GM23248 (cell line): ENCODE measurements around the gene ASXL2.

Experiments
- EZH2 ChIP-seq: fragments of 200-600 bp; sonication (generic); IDR thresholded peaks from 2 replicates; pipeline ENCODE4 v1.6.1; 2018; ENCODE audit warnings: antibody characterized with exemption, mild to moderate bottlenecking; ENCODE audit not compliant: insufficient read depth, poor library complexity, severe bottlenecking
- EZH2phosphoT487 ChIP-seq: fragments of 200-600 bp; sonication (generic); IDR thresholded peaks from 2 replicates; pipeline ENCODE4 v1.6.1; 2018; ENCODE audit warnings: antibody characterized with exemption, moderate library complexity, mild to moderate bottlenecking, low read depth; ENCODE audit not compliant: insufficient read depth

DNA sequence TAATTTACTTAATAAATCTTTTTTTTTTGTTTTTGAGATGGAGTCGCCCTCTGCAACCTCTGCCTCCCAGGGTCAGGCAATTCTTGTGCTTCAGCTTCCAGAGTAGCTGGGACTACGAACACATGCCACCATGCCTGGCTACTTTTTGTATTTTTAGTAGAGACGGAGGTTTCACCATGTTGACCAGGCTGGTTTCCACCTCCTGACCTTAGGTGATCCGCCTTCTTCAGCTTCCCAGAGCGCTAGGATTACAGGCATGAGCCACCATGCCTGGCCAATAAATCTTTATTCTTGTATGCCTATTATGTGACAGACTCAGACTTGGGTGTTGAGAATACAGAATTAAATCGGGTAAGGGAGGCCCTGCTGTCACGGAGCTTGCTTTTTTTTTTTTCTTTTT, 16.7 kb upstream of the ASXL2 start:
- TF ChIP-seq EZH2phosphoT487 (no peak), EZH2 (no peak)
